ENCODE data around the gene EZR. TPM values are rescaled to one million over a fixed set of nuclear protein-coding genes. Genes with fewer than 3 reads are reported as not detected.

EZR gene
- total and polyA plus RNA-seq, 2 of the 8 experiments (the other 6 are each of a cell fraction or from before 2014, with no cell fraction given) = 122 to 286 TPM

GRCh38 chr6:158717341-158718330 lies 101.5 kb downstream of the EZR start:
- Histone ChIP-seq H3K4ac (replicated peaks; ENCODE audit: insufficient read length, low read depth, low read length) (peak overlapping the region; percentile 72), H3K79me2 (ENCODE audit: control insufficient read depth in 1 of 2, insufficient read depth in 2 of 2, low read length in 2 of 2) (no peaks in the 10 kb centered on the region), H3K36me3 (ENCODE audit: control insufficient read depth in 2 of 4, insufficient read depth in 4 of 4, low read length in 3 of 4) (no peaks in the 10 kb centered on the region), H2BK15ac (ENCODE audit: low read length) (peak overlapping the region; percentile 81; the same call in 1 of the 2 replicates), H4K8ac (ENCODE audit: extremely low read depth, insufficient read depth, low read length) (0 out of 2 replicates have a peak overlapping the region, but pooled peaks have one; percentile 16), H3K18ac (ENCODE audit: extremely low read depth, low read length) (peak overlapping the region; percentile 78; the same call in 1 of the 2 replicates), H3K27me3 (replicated peaks in 1 of 4; ENCODE audit: control insufficient read depth in 3 of 4, extremely low read depth in 1 of 4, insufficient read depth in 3 of 4, low read length in 3 of 4) (no peaks in the 10 kb centered on the region), H2BK12ac (ENCODE audit: low read depth, low read length) (peak overlapping the region; percentile 68; the same call in 1 of the 2 replicates), H4K91ac (replicated peaks; ENCODE audit: insufficient read length, low read length) (peak overlapping the region; percentile 70), H3K9me3 (ENCODE audit: insufficient read depth in 2 of 2, low read depth in 1 of 2, low read length in 1 of 2) (no peaks in the 10 kb centered on the region), H3K56ac (replicated peaks; ENCODE audit: insufficient read length, low read depth, low read length) (no peak overlapping the region), H4K20me1 (replicated peaks in 1 of 2; ENCODE audit: control insufficient read depth in 1 of 2, insufficient read depth in 2 of 2, low read length in 2 of 2) (peaks cover 0 to 2% of the 10 kb centered on the region in 2 experiments), H3K23me2 (ENCODE audit: low read depth, low read length) (no peaks in the 10 kb centered on the region; the same call in 1 of the 2 replicates), H3K23ac (ENCODE audit: insufficient read length) (no peak overlapping the region), H2BK120ac (replicated peaks; ENCODE audit: low read depth, low read length) (no peak overlapping the region), H3K4me3 (ENCODE audit: extremely low read depth in 1 of 4, insufficient read depth in 2 of 4, low read depth in 3 of 4, low read length in 4 of 4) (no peak overlapping the region), H2BK20ac (ENCODE audit: low read length) (peak overlapping the region; percentile 80), H2AK5ac (ENCODE audit: low read depth, low read length) (no peak overlapping the region; the same call in 1 of the 2 replicates), H2BK5ac (ENCODE audit: low read depth, low read length) (peak overlapping the region; percentile 66; the same call in 1 of the 2 replicates), H3K4me1 (replicated peaks in 1 of 4; ENCODE audit: control insufficient read depth in 3 of 4, insufficient read depth in 4 of 4, low read length in 3 of 4) (peaks cover 0 to 9% (median 3%) of the 10 kb centered on the region in 4 experiments; a peak in 4 of 7 replicates), H3K79me1 (ENCODE audit: low read depth, low read length) (no peaks in the 10 kb centered on the region), H3K9ac (replicated peaks in 1 of 4; ENCODE audit: extremely low read depth in 1 of 4, low read depth in 3 of 4, low read length in 3 of 4) (no peak overlapping the region), H3K4me2 (ENCODE audit: insufficient read depth in 1 of 2, low read depth in 2 of 2, low read length in 2 of 2) (no peak overlapping the region), H4K5ac (ENCODE audit: insufficient read length, low read depth, low read length) (no peak overlapping the region), H3K27ac (ENCODE audit: low read depth, low read length) (no peak overlapping the region), H2AFZ (ENCODE audit: low read length) (no peak overlapping the region), H3K14ac (ENCODE audit: insufficient read length) (no peak overlapping the region)
- DNase-seq (ENCODE audit: low read depth in 1 of 2, low spot score in 2 of 2) = no peak
- CTCF ChIA-PET (ENCODE audit: partially characterized antibody) = interaction anchor here (0.6 to 4.9 kb wide), 37 partner anchors 10 to 451 kb away, joined by 3 to 37 read pairs (median 6); no protein-coding TSS in a partner anchor
- POLR2A ChIA-PET (ENCODE audit: partially characterized antibody) = interaction anchor here (0.7 to 5.6 kb wide), 5 partner anchors 10 to 250 kb away, joined by 3 to 38 read pairs (median 4); no protein-coding TSS in a partner anchor
- no peak for FAIRE-seq
- 91% methylated on average over 16 of the region's 16 CpGs; no CpG with 5 or more reads in 1 of the 2 experiments for WGBS, 2 experiments (ENCODE audit: extremely low coverage in 1 of 2, insufficient coverage in 1 of 2, insufficient read length in 1 of 2, insufficient replicate concordance in 2 of 2, low coverage in 1 of 2, low lambda C conversion rate in 2 of 2, missing lambda C conversion rate in 1 of 2)
- TF ChIP-seq CTBP2 (IDR thresholded peaks at IDR 0.05; ENCODE audit: borderline replicate concordance, insufficient read depth, insufficient read length, low read length) (no peak), JUN (IDR thresholded peaks at IDR 0.05; ENCODE audit: low read depth, low read length) (no peak), ATF2 (IDR thresholded peaks at IDR 0.05; ENCODE audit: low read length) (no peak)
- TF ChIP-seq, protein P1, sequence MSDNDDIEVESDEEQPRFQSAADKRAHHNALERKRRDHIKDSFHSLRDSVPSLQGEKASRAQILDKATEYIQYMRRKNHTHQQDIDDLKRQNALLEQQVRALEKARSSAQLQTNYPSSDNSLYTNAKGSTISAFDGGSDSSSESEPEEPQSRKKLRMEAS (IDR thresholded peaks at IDR 0.05) = no peak
